ENCODE data around the gene DUS2. TPM values are rescaled to one million over a fixed set of nuclear protein-coding genes. Genes with fewer than 3 reads are reported as not detected.

DUS2 gene
- total and polyA plus RNA-seq, 9 of the 15 experiments (the other 6 are each of a cell fraction or from before 2014, with no cell fraction given): 5.8 to 22.5 (median 20.6) TPM

DNA sequence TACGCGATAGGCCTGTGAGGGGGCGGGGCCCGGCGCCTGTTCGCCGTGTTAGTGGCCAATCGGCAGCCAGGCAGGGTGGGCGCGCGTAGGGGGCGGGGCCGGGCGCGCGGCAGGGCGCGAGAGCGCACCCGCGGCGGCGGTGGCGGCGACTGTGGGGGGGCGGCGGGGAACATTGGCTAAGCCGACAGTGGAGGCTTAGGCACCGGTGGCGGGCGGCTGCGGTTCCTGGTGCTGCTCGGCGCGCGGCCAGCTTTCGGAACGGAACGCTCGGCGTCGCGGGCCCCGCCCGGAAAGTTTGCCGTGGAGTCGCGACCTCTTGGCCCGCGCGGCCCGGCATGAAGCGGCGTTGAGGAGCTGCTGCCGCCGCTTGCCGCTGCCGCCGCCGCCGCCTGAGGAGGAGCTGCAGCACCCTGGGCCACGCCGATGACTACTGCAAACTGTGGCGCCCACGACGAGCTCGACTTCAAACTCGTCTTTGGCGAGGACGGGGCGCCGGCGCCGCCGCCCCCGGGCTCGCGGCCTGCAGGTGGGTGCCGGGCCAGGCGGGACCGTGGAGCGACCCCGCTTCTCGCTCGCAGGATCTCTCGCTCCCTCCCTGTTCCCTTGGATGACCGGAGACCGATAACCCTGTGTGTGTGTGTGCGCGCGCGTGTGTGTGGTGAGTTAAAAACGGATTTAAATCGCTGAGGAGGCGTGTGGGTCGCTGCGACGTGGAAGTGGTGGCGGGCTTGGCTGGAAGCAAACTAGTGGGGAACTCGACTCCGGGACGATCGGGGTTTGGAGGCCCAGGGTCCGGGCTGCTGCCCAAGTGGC lies 62.4 kb downstream of the DUS2 start, which contains the start of gene NFATC3 (continued):
- TF ChIP-seq MAZ (CRISPR knock-in tag; conservative IDR thresholded peaks at IDR 0.05 in 1 of 2, IDR thresholded peaks at IDR 0.05 in 1 of 2) (peak; percentile 8 to 83), PYGO2 (tag; IDR thresholded peaks at IDR 0.05) (no peak), MAFG (tag; conservative IDR thresholded peaks at IDR 0.05) (no peak), PHF8 (IDR thresholded peaks at IDR 0.05; ENCODE audit: borderline replicate concordance, low read length) (peak; percentile 47; the same call in 1 of the 2 replicates), CHD4 (IDR thresholded peaks at IDR 0.05; ENCODE audit: insufficient read depth, insufficient replicate concordance, low read depth, low read length, poor library complexity, severe bottlenecking) (no peak), SIRT6 (IDR thresholded peaks at IDR 0.05; ENCODE audit: low read depth, low read length) (no peak), COPS2 (conservative IDR thresholded peaks at IDR 0.05) (no peak), NFYB (IDR thresholded peaks at IDR 0.05; ENCODE audit: extremely low read depth, insufficient read length) (peak; percentile 12), CREM (IDR thresholded peaks at IDR 0.05; ENCODE audit: low read depth) (no peak; the same call in none of the 2 replicates), SIX5 (IDR thresholded peaks at IDR 0.05; ENCODE audit: borderline replicate concordance in 1 of 2, insufficient read depth in 1 of 2, low read depth in 1 of 2, low read length in 2 of 2) (no peak), ERF (CRISPR knock-in tag; IDR thresholded peaks at IDR 0.05) (no peak), HMG20A (CRISPR knock-in tag; conservative IDR thresholded peaks at IDR 0.05) (no peak), ZC3H8 (IDR thresholded peaks at IDR 0.05) (no peak), SLC30A9 (CRISPR knock-in tag; IDR thresholded peaks at IDR 0.05) (no peak), ZNF408 (CRISPR knock-in tag; IDR thresholded peaks at IDR 0.05; ENCODE audit: low read depth) (no peak), RFX5 (IDR thresholded peaks at IDR 0.05; ENCODE audit: low read depth, low read length) (no peak), TEAD4 (IDR thresholded peaks at IDR 0.05; ENCODE audit: low read length) (no peak), TEAD4 (CRISPR knock-in tag; IDR thresholded peaks at IDR 0.05; ENCODE audit: borderline replicate concordance) (no peak), ZNF695 (CRISPR knock-in tag; IDR thresholded peaks at IDR 0.05) (no peak), CBX2 (IDR thresholded peaks at IDR 0.05; ENCODE audit: insufficient read depth, low read length, poor library complexity, severe bottlenecking) (no peak)
- TF ChIP-seq, protein P1, sequence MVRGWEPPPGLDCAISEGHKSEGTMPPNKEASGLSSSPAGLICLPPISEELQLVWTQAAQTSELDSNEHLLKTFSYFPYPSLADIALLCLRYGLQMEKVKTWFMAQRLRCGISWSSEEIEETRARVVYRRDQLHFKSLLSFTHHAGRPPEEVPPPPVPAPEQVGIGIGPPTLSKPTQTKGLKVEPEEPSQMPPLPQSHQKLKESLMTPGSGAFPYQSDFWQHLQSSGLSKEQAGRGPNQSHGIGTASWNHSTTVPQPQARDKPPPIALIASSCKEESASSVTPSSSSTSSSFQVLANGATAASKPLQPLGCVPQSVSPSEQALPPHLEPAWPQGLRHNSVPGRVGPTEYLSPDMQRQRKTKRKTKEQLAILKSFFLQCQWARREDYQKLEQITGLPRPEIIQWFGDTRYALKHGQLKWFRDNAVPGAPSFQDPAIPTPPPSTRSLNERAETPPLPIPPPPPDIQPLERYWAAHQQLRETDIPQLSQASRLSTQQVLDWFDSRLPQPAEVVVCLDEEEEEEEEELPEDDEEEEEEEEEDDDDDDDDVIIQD (CRISPR knock-in tag; IDR thresholded peaks at IDR 0.05): no peak
- TF ChIP-seq, protein P2, sequence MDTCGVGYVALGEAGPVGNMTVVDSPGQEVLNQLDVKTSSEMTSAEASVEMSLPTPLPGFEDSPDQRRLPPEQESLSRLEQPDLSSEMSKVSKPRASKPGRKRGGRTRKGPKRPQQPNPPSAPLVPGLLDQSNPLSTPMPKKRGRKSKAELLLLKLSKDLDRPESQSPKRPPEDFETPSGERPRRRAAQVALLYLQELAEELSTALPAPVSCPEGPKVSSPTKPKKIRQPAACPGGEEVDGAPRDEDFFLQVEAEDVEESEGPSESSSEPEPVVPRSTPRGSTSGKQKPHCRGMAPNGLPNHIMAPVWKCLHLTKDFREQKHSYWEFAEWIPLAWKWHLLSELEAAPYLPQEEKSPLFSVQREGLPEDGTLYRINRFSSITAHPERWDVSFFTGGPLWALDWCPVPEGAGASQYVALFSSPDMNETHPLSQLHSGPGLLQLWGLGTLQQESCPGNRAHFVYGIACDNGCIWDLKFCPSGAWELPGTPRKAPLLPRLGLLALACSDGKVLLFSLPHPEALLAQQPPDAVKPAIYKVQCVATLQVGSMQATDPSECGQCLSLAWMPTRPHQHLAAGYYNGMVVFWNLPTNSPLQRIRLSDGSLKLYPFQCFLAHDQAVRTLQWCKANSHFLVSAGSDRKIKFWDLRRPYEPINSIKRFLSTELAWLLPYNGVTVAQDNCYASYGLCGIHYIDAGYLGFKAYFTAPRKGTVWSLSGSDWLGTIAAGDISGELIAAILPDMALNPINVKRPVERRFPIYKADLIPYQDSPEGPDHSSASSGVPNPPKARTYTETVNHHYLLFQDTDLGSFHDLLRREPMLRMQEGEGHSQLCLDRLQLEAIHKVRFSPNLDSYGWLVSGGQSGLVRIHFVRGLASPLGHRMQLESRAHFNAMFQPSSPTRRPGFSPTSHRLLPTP (IDR thresholded peaks at IDR 0.05; ENCODE audit: borderline replicate concordance, extremely low read depth, insufficient read length): no peak
